Gastrocnemius medialis (tissue), 4 donors: ENCODE results near the gene ZNF627. TPM values are rescaled to one million over a fixed set of nuclear protein-coding genes. Genes with fewer than 3 reads are reported as not detected.

Source experiments
- ATAC-seq, 2 donors: fragments of 150-250 bp; one replicate each; pipeline ENCODE4 v1.9.1; 2016
- DNase-seq, 2 donors: peaks; one replicate each; pipeline ENCODE4 v3.0.0-alpha.2; 2019
- H3K27ac ChIP-seq, 4 donors: fragments of 200-600 bp; sonication (generic); 1 replicate in 1 of 4; 2 replicates in 3 of 4; pipeline ENCODE4 v1.5.1; 2016 to 2018; ENCODE audit warnings: mild to moderate bottlenecking in 2 of 4, moderate library complexity in 1 of 4
- H3K27me3 ChIP-seq, 3 donors: fragments of 200-600 bp; sonication (generic) in 2 of 3; 1 replicate in 1 of 3; 2 replicates in 2 of 3; pipeline versions ENCODE4 v1.5.1 to v1.6.0; 2016 to 2019; ENCODE audit warnings: mild to moderate bottlenecking in 1 of 3, moderate library complexity in 1 of 3
- H3K36me3 ChIP-seq, 2 donors: fragments of 200-600 bp; sonication (generic) in 1 of 2; one replicate each; pipeline ENCODE4 v1.5.1; 2017 to 2018
- H3K4me1 ChIP-seq, 2 donors: fragments of 200-600 bp; sonication (generic) in 1 of 2; one replicate each; pipeline ENCODE4 v1.5.1; 2016 to 2017; ENCODE audit warnings: mild to moderate bottlenecking in 2 of 2
- H3K4me3 ChIP-seq, 4 donors: fragments of 200-600 bp; sonication (generic) in 3 of 4; 1 replicate in 1 of 4; 2 replicates in 3 of 4; pipeline ENCODE4 v1.5.1; 2016 to 2019; ENCODE audit warnings: mild to moderate bottlenecking in 2 of 4
- H3K9me3 ChIP-seq, 3 donors: fragments of 200-600 bp; sonication (generic) in 2 of 3; 1 replicate in 1 of 3; 2 replicates in 2 of 3; pipeline ENCODE4 v1.5.1; 2016 to 2019
- CTCF ChIP-seq, 5 experiments: fragments of 450-650 bp in 3 of 5; fragments of 200-600 bp in 2 of 5; sonication (generic) in 2 of 5; IDR thresholded peaks in 4 of 5; conservative IDR thresholded peaks in 1 of 5; 1 replicate in 4 of 5; 2 replicates in 1 of 5; pipeline ENCODE4 v1.5.1; 2016 to 2019; ENCODE audit warnings: antibody characterized with exemption in 5 of 5, mild to moderate bottlenecking in 3 of 5, moderate library complexity in 3 of 5
- POLR2A ChIP-seq, 2 donors: fragments of 450-650 bp; IDR thresholded peaks; one replicate each; pipeline ENCODE4 v1.6.1; 2017; ENCODE audit warnings: antibody characterized with exemption in 2 of 2, mild to moderate bottlenecking in 2 of 2, moderate library complexity in 2 of 2
- in situ Hi-C, 4 donors: fragments of 200-750 bp; cut with MboI; loops; one replicate each; pipeline versions ENCODE4 v1.15.0 to v1.8.0; 2017; ENCODE audit warnings: low sequenced_read_pairs in 4 of 4
- intact Hi-C: fragments of 100-400 bp; cut with DNase I; formaldehyde crosslinking; loops from one replicate; pipeline ENCODE4 v1.15.1; 2023; ENCODE audit warnings: low total_unique reads
- total RNA-seq, 4 donors: library from RNA; depleted of rRNA; stranded (reverse); fragments of >200 nt; gene quantifications; one replicate each; pipeline versions ENCODE4 v1.1.0 to v1.2.3, GENCODE V29; 2016

The ZNF627 gene
- total RNA-seq, 4 donors from 2014 or later = 2.3 to 4.5 (median 3.7) TPM

GRCh38 chr19:11651062-11651461 lies 53.8 kb downstream of the ZNF627 start:
- Histone ChIP-seq H3K36me3 (no peaks in the 10 kb centered on the region), H3K27ac (no peak overlapping the region), H3K9me3 (peaks cover 0 to 23% (median 4%) of the 10 kb centered on the region in 3 donors), H3K4me1 (no peaks in the 10 kb centered on the region), H3K27me3 (no peaks in the 10 kb centered on the region), H3K4me3 (no peak overlapping the region)
- in situ Hi-C loops (no loop called here), intact Hi-C loops (no loop called here)
- ATAC-seq (no peak), DNase-seq (no peak)
- TF ChIP-seq CTCF (IDR thresholded peaks at IDR 0.05 in 4 of 5, conservative IDR thresholded peaks at IDR 0.05 in 1 of 5) = no peak
- no peak for TF ChIP-seq POLR2A (IDR thresholded peaks at IDR 0.05)

GRCh38 chr19:11652056-11652455 lies 54.8 kb downstream of the ZNF627 start:
- H3K27me3 ChIP-seq = no peaks in the 10 kb centered on the region
- TF ChIP-seq CTCF (IDR thresholded peaks at IDR 0.05 in 4 of 5, conservative IDR thresholded peaks at IDR 0.05 in 1 of 5) = no peak
- TF ChIP-seq POLR2A (IDR thresholded peaks at IDR 0.05) = no peak
- in situ Hi-C loops (no loop called here), intact Hi-C loops (no loop called here)
- peak overlapping the region in 1 of 4 donors; percentile 4 for H3K4me3 ChIP-seq
- no peaks in the 10 kb centered on the region for H3K36me3 ChIP-seq
- no peaks in the 10 kb centered on the region for H3K4me1 ChIP-seq
- no peak for ATAC-seq
- peaks cover 0 to 23% (median 4%) of the 10 kb centered on the region in 3 donors for H3K9me3 ChIP-seq
- H3K27ac ChIP-seq = no peak overlapping the region
- no peak for DNase-seq

- DNase-seq (no peak), ATAC-seq (no peak)
- no peaks in the 10 kb centered on the region for H3K27me3 ChIP-seq
- no peak overlapping the region for H3K27ac ChIP-seq
- H3K9me3 ChIP-seq = peaks cover 0 to 23% (median 4%) of the 10 kb centered on the region in 3 donors
- TF ChIP-seq POLR2A (IDR thresholded peaks at IDR 0.05) (no peak), CTCF (IDR thresholded peaks at IDR 0.05 in 4 of 5, conservative IDR thresholded peaks at IDR 0.05 in 1 of 5) (no peak)
- in situ Hi-C loops = no loop called here
- intact Hi-C loops = no loop called here
- no peaks in the 10 kb centered on the region for H3K4me1 ChIP-seq
- no peaks in the 10 kb centered on the region for H3K36me3 ChIP-seq
- peak overlapping the region in 1 of 4 donors; percentile 4 for H3K4me3 ChIP-seq
These were observed 55.2 kb downstream of the ZNF627 start for GRCh38 chr19:11652492-11652891.

GRCh38 chr19:11656535-11656934 lies 59.3 kb downstream of the ZNF627 start:
- in situ Hi-C loops = no loop called here
- Histone ChIP-seq H3K9me3 (peaks cover 0 to 18% (median 4%) of the 10 kb centered on the region in 3 donors), H3K27ac (no peak overlapping the region), H3K4me1 (no peaks in the 10 kb centered on the region), H3K36me3 (no peaks in the 10 kb centered on the region), H3K27me3 (no peaks in the 10 kb centered on the region), H3K4me3 (no peak overlapping the region)
- TF ChIP-seq POLR2A (IDR thresholded peaks at IDR 0.05) (no peak), CTCF (IDR thresholded peaks at IDR 0.05 in 4 of 5, conservative IDR thresholded peaks at IDR 0.05 in 1 of 5) (no peak)
- intact Hi-C loops = no loop called here
- DNase-seq (no peak), ATAC-seq (no peak)

- H3K36me3 ChIP-seq = no peaks in the 10 kb centered on the region
- no peak overlapping the region for H3K27ac ChIP-seq
- no peaks in the 10 kb centered on the region for H3K4me1 ChIP-seq
- TF ChIP-seq POLR2A (IDR thresholded peaks at IDR 0.05) (no peak), CTCF (IDR thresholded peaks at IDR 0.05 in 4 of 5, conservative IDR thresholded peaks at IDR 0.05 in 1 of 5) (no peak)
- ATAC-seq (no peak), DNase-seq (no peak)
- peaks cover 0 to 16% (median 4%) of the 10 kb centered on the region in 3 donors for H3K9me3 ChIP-seq
- intact Hi-C loops = no loop called here
- H3K4me3 ChIP-seq = no peak overlapping the region
- in situ Hi-C loops = no loop called here
- no peaks in the 10 kb centered on the region for H3K27me3 ChIP-seq
These were observed 60.0 kb downstream of the ZNF627 start for GRCh38 chr19:11657307-11657706.
